Endothelial cell of umbilical vein (primary cell): Measurements from ENCODE around the gene VEGFA. TPM values are rescaled to one million over a fixed set of nuclear protein-coding genes. Genes with fewer than 3 reads are reported as not detected.

Experiments used
- BruUV-seq: library from RNA; stranded (reverse); fragments of 400-500 nt; replicated peaks from 2 replicates; lab custom pipeline; 2021; lab: Mats Ljungman, UMichigan
- CTCF ChIA-PET: fragments of 300-600, 350-600 bp; sonication (Branson Sonifier 250); formaldehyde crosslinking; loops from one replicate; lab custom pipeline; 2021; ENCODE audit warnings: antibody characterized with exemption, inconsistent platforms; lab: Charles Lee
- POLR2A ChIA-PET: fragments of 300-600, 350-600 bp; sonication (Branson Sonifier 250); formaldehyde crosslinking; loops from one replicate; lab custom pipeline; 2021; ENCODE audit warnings: antibody characterized with exemption, inconsistent platforms; lab: Charles Lee
- DNase-seq: peaks from one replicate; pipeline ENCODE4 v3.0.0-alpha.2; 2011; ENCODE audit warnings: low read depth, low spot score
- FAIRE-seq: peaks from 2 replicates; lab custom pipeline; 2011; peaks lifted over from hg19 to GRCh38; lab: Jason Lieb, UNC
- H2AFZ ChIP-seq: 2 replicates; pipeline ENCODE4 v1.6.0; 2012; ENCODE audit warnings: low read depth, low read length, control low read depth, inconsistent platforms
- H3K27ac ChIP-seq: 2 replicates; pipeline ENCODE4 v1.5.1; 2011; ENCODE audit warnings: low read depth, mild to moderate bottlenecking, control low read depth, low read length, moderate library complexity; ENCODE audit not compliant: insufficient read depth
- H3K27me3 ChIP-seq, 2 experiments: 2 replicates each; pipeline versions ENCODE4 v1.6.0 to v1.6.1; 2011; ENCODE audit warnings: low read length in 2 of 2, mixed read lengths in 1 of 2; ENCODE audit not compliant: control insufficient read depth in 2 of 2, insufficient read depth in 2 of 2
- H3K36me3 ChIP-seq, 2 experiments: 2 replicates in 1 of 2; 3 replicates in 1 of 2; pipeline ENCODE4 v1.5.1; 2011; ENCODE audit warnings: low read length in 2 of 2, mild to moderate bottlenecking in 1 of 2, moderate library complexity in 1 of 2; ENCODE audit not compliant: control insufficient read depth in 2 of 2, insufficient read depth in 2 of 2; ENCODE audit errors: extremely low read depth in 1 of 2
- H3K4me1 ChIP-seq: 3 replicates; pipeline ENCODE4 v1.5.1; 2011; ENCODE audit warnings: mild to moderate bottlenecking, low read length; ENCODE audit not compliant: control insufficient read depth, insufficient read depth; ENCODE audit errors: extremely low read depth
- H3K4me2 ChIP-seq: 2 replicates; pipeline ENCODE4 v1.6.1; 2011; ENCODE audit warnings: low read length, control low read depth, mixed read lengths; ENCODE audit not compliant: insufficient read depth
- H3K4me3 ChIP-seq, 3 experiments: fragments of 200-600 bp in 1 of 3; sonication (generic), shearing (Covaris generic) in 1 of 3; replicated peaks in 1 of 3; 2 replicates each; pipeline ENCODE4 v1.5.1; 2011 to 2016; ENCODE audit warnings: control low read depth in 3 of 3, low read length in 3 of 3, mild to moderate bottlenecking in 2 of 3, inconsistent platforms in 1 of 3, low read depth in 1 of 3, moderate library complexity in 1 of 3; ENCODE audit not compliant: insufficient read depth in 1 of 3
- H3K79me2 ChIP-seq: 2 replicates; pipeline ENCODE4 v1.6.0; 2012; ENCODE audit warnings: low read length, inconsistent platforms; ENCODE audit not compliant: control insufficient read depth, insufficient read depth
- H3K9ac ChIP-seq: replicated peaks from 2 replicates; pipeline ENCODE3; 2011; ENCODE audit warnings: low read length, control low read depth; ENCODE audit not compliant: insufficient read depth; ENCODE audit errors: extremely low read depth
- H3K9me1 ChIP-seq: replicated peaks from 3 replicates; pipeline ENCODE4 v1.6.0; 2011; ENCODE audit warnings: mild to moderate bottlenecking, low read length; ENCODE audit not compliant: control insufficient read depth, insufficient read depth; ENCODE audit errors: extremely low read depth
- H3K9me3 ChIP-seq: replicated peaks from 2 replicates; pipeline ENCODE4 v1.5.1; 2012; ENCODE audit warnings: low read length, inconsistent platforms; ENCODE audit not compliant: control insufficient read depth, insufficient read depth
- H4K20me1 ChIP-seq: replicated peaks from 2 replicates; pipeline ENCODE3; 2011; ENCODE audit warnings: mild to moderate bottlenecking, low read length; ENCODE audit not compliant: control insufficient read depth, insufficient read depth; ENCODE audit errors: extremely low read depth
- EZH2 ChIP-seq: IDR thresholded peaks from 2 replicates; pipeline ENCODE4 v1.6.1; 2012; ENCODE audit warnings: borderline replicate concordance, low read depth, mild to moderate bottlenecking, moderate library complexity, low read length, inconsistent platforms; ENCODE audit not compliant: severe bottlenecking
- FOS ChIP-seq: IDR thresholded peaks from 2 replicates; pipeline ENCODE4 v1.6.1; 2011; ENCODE audit warnings: mild to moderate bottlenecking, low read length, moderate library complexity, borderline replicate concordance; ENCODE audit not compliant: insufficient read depth
- GATA2 ChIP-seq: IDR thresholded peaks from 2 replicates; pipeline ENCODE4 v1.7.0; 2011; ENCODE audit warnings: low read depth, mild to moderate bottlenecking, moderate library complexity, mixed read lengths, low read length; ENCODE audit not compliant: insufficient read length, insufficient read depth
- JUN ChIP-seq: IDR thresholded peaks from 2 replicates; pipeline ENCODE4 v1.6.1; 2011; ENCODE audit warnings: borderline replicate concordance, low read depth; ENCODE audit not compliant: insufficient read length, insufficient read depth
- MYC ChIP-seq: IDR thresholded peaks from one replicate; pipeline ENCODE4 v1.6.1; 2011; ENCODE audit warnings: mild to moderate bottlenecking, low read depth, low read length
- POLR2A ChIP-seq: IDR thresholded peaks from 2 replicates; pipeline ENCODE4 v1.6.1; 2012; ENCODE audit warnings: low read depth, mild to moderate bottlenecking, control low read depth, low read length
- POLR2AphosphoS5 ChIP-seq: IDR thresholded peaks from 2 replicates; pipeline ENCODE4 v1.6.1; 2012; ENCODE audit warnings: low read depth, mild to moderate bottlenecking, control low read depth, low read length, moderate library complexity; ENCODE audit not compliant: insufficient read depth
- dilution Hi-C: fragments of 300-500 bp; cut with MboI; formaldehyde crosslinking; loops from one replicate; pipeline ENCODE4 v1.15.0; 2019; ENCODE audit warnings: low sequenced_read_pairs; ENCODE audit not compliant: extremely low pct_ligation_motif_present
- intact Hi-C: fragments of 100-400 bp; cut with micrococcal nuclease; formaldehyde crosslinking; loops from one replicate; pipeline ENCODE4 v1.10.0; 2022
- polyA plus RNA-seq, 4 experiments: library from polyadenylated mRNA; depleted of rRNA in 3 of 4; stranded (reverse) in 3 of 4; unstranded in 1 of 4; fragments of >200 nt; gene quantifications; 2 replicates each; pipeline versions ENCODE4 v1.2.1 to v1.2.3, GENCODE V29; 2011 to 2012; ENCODE audit warnings: missing spikeins in 1 of 4
- total RNA-seq: library from RNA; stranded (reverse); gene quantifications from 2 replicates; pipeline ENCODE4 v1.2.3, GENCODE V29; 2021
- TF ChIP-seq, protein P1 (sequence below), 2 donors: IDR thresholded peaks; 1 replicate in 1 of 2; 2 replicates in 1 of 2; pipeline ENCODE4 v1.5.1; 2011; ENCODE audit warnings: low read length in 2 of 2, mild to moderate bottlenecking in 2 of 2, moderate library complexity in 2 of 2, control low read depth in 1 of 2, inconsistent platforms in 1 of 2, low read depth in 1 of 2; ENCODE audit not compliant: insufficient read depth in 1 of 2; ENCODE audit errors: extremely low read depth in 1 of 2
- TF ChIP-seq, protein P2 (sequence below): IDR thresholded peaks from 2 replicates; pipeline ENCODE4 v1.6.1; 2011; ENCODE audit not compliant: insufficient read depth, insufficient read length

The VEGFA gene
- total and polyA plus RNA-seq, 2 donors (not counting 3 experiments of a cell fraction or from before 2014, with no cell fraction given): 18.1 to 19.9 TPM

DNA sequence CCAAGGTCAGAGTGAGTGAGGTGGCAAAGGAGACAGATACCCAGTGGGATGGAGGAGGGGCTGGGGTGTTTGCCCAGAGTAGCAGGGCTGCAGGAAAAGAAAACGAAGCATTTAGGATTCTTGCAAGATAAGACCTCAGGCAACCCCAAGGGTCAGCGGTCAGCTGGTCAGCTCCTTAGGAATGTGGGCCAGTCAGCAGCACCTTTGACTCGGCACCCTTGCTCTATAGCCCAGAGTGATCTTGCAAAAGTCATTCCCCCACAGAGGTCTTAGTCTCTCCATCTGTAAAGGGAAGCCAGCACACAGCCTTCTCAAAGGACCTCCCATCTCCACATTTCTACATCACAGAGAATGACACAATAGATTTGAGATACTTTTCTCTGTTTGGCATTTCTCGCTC, 56.7 kb downstream of the VEGFA start:
- Histone ChIP-seq H3K27me3 (peaks cover 0 to 8% of the 10 kb centered on the region in 2 experiments), H3K4me3 (no peak overlapping the region), H3K9me1 (no peaks in the 10 kb centered on the region), H3K36me3 (no peaks in the 10 kb centered on the region), H3K9me3 (no peaks in the 10 kb centered on the region), H3K27ac (no peak overlapping the region), H3K79me2 (no peaks in the 10 kb centered on the region), H4K20me1 (no peaks in the 10 kb centered on the region), H3K4me2 (no peak overlapping the region), H2AFZ (no peak overlapping the region), H3K4me1 (no peaks in the 10 kb centered on the region), H3K9ac (no peak overlapping the region)
- BruUV-seq: no TSS peak
- intact Hi-C loops: no loop called here
- ChIA-PET CTCF (interaction anchor here (1.6 kb wide), 1 partner anchor 252 kb away, joined by 4 read pairs; no protein-coding TSS in a partner anchor), POLR2A (no interaction called here)
- TF ChIP-seq, protein P1, sequence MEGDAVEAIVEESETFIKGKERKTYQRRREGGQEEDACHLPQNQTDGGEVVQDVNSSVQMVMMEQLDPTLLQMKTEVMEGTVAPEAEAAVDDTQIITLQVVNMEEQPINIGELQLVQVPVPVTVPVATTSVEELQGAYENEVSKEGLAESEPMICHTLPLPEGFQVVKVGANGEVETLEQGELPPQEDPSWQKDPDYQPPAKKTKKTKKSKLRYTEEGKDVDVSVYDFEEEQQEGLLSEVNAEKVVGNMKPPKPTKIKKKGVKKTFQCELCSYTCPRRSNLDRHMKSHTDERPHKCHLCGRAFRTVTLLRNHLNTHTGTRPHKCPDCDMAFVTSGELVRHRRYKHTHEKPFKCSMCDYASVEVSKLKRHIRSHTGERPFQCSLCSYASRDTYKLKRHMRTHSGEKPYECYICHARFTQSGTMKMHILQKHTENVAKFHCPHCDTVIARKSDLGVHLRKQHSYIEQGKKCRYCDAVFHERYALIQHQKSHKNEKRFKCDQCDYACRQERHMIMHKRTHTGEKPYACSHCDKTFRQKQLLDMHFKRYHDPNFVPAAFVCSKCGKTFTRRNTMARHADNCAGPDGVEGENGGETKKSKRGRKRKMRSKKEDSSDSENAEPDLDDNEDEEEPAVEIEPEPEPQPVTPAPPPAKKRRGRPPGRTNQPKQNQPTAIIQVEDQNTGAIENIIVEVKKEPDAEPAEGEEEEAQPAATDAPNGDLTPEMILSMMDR (IDR thresholded peaks at IDR 0.05; ENCODE audit: extremely low read depth in 1 of 2, insufficient read depth in 1 of 2, low read depth in 1 of 2, low read length in 2 of 2): no peak
- TF ChIP-seq JUN: no peak
- no peak for TF ChIP-seq POLR2A
- TF ChIP-seq, protein P2, sequence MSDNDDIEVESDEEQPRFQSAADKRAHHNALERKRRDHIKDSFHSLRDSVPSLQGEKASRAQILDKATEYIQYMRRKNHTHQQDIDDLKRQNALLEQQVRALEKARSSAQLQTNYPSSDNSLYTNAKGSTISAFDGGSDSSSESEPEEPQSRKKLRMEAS: no peak
- TF ChIP-seq GATA2: no peak
- no peak for TF ChIP-seq FOS
- TF ChIP-seq EZH2: no peak
- no peak for TF ChIP-seq MYC
- no peak for TF ChIP-seq POLR2AphosphoS5
- DNase-seq (no peak), FAIRE-seq (no peak)
- dilution Hi-C loops: no loop called here
